T-helper 1 cell treated with Interleukin-12 subunit alpha and Interleukin-12 subunit beta and Interleukin-4 antibody, amounts not matched to agents 30 ng/mL and 1 ng/mL, for 36 hours (primary cell): ENCODE results near the gene PLEKHG5. TPM values are rescaled to one million over a fixed set of nuclear protein-coding genes. Genes with fewer than 3 reads are reported as not detected.
"Not testable (repeated sequence)": the region's sequence is repeated elsewhere in the genome, so short reads cannot be mapped to it uniquely, and the experiment has no call there.

Experiments used
- intact Hi-C: fragments of 100-400 bp; cut with micrococcal nuclease; formaldehyde crosslinking; loops from one replicate; pipeline ENCODE4 v1.15.1; 2024
- total RNA-seq: library from RNA; stranded (reverse); gene quantifications from 2 replicates; pipeline ENCODE4 v1.2.3, GENCODE V29; 2022

PLEKHG5 gene
- total RNA-seq, 1 donor from 2014 or later = 1.8 TPM

DNA sequence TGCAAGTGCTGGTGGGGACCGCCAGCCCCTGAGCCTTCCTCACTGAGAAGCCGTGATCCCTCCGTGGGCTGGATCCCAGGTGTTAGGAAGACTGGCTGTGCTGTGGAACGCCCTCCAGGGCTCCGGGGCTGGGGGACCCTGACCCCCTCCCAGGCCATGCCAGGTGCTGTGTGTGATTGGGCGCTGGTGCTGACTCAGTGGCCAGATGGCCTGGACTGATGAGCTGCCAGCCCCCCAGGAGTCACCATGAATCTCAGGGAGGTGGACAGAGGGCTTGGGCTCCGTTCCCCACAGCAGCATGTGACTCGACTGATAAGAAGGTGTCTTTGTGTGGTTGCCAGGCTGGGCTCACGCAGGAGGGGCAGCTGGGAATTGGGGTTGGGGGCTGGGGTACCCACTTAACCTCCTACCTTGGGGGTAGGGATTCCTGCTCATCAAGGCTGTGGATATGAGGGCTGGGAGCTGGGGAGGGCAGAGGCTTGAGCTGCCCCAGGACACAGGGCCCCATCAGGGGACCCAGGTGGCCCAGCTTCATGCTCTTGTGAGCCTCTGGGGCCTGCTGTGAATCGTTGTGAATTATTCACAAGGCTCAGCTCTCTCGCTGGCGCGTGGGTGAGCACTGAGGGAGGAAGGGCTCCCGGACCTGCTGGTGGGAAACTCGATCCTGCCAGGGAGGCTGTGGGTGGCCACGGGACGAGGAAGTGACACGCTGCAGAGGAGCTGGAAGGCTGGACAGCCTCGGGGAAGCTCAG is 61.6 kb downstream of the PLEKHG5 start:
- intact Hi-C loops = not testable (repeated sequence)

DNA sequence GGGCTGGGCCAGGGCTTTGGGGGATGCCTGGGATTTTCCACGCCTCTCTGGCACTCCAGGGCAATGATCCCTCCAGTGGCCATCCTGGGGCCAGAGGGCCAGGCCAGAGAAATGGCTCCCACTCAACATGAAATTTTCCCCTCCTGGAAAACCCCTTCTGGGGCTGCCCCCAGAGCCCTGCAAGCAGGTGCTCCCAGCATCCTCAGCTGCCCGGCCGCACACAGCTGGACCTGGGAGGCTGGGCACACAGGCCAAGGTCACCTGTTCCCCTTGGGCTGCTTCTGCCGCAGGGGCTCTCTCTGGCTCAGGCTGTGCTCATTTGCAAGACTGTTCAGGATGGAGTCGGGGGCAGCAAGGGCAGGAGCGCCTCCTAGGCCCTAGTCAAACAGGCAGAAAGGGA is 63.0 kb downstream of the PLEKHG5 start:
- intact Hi-C loops = not testable (repeated sequence)

DNA sequence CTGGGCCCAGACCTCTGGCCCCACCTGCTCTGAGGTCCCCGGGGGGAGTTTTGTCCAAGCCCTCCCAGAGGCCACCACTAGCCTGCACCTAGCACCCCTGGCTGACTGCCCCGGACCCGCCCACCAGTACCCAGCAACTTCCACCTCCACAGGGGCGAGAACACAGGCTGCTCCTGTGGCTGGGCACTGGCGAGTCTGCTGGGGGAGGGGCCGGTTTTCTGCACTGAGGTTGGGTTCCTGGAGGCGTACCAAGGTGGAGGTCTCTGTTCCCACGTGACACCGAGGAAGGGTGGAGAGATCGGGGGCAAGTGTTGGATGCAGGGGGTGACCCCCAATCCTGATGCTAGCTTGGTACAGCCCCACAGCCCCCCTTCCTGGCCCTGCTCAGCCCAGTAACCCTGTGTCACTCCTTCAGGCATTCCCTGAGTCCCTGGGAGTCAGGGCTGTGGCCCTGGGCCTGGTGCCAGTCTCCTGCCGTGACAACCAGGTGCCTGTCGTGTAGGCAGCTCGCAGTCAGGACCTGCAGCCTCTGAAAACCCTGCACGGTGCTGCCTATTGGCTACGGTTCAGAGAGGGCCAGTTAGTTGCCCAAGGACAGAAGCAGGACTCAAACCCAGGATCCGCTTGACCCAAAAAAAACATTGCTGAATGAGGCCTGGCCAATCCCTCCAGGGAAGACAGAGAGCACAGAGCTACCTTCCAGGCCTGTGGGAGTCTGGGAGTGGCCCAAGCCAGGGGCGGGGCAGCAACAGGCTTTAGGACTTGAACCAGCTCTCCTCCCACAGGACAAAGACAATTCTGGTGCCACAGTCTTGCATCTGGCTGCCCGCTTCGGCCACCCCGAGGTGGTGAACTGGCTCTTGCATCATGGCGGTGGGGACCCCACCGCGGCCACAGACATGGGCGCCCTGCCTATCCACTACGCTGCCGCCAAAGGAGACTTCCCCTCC is 63.8 kb downstream of the PLEKHG5 start:
- intact Hi-C loops = no loop called here

DNA sequence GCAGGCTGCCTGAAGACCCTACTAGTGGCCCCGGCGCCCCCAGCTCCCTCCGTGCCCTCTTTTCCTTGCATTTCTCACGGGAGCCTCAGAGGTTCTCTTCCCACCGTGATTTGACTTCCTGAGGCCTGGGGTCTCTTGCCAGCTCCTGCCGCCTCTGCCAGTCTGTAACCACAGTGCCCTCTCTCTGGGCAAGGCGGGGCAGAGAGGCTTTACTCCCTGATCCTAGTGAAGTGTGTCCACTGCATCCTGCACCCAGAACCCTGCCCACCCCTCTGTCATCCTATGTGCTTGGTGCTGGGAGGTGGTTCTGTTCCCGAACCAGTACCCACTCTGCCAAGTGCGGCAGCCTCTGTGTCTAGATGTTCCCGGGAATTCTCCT is 64.5 kb downstream of the PLEKHG5 start:
- intact Hi-C loops = no loop called here

DNA sequence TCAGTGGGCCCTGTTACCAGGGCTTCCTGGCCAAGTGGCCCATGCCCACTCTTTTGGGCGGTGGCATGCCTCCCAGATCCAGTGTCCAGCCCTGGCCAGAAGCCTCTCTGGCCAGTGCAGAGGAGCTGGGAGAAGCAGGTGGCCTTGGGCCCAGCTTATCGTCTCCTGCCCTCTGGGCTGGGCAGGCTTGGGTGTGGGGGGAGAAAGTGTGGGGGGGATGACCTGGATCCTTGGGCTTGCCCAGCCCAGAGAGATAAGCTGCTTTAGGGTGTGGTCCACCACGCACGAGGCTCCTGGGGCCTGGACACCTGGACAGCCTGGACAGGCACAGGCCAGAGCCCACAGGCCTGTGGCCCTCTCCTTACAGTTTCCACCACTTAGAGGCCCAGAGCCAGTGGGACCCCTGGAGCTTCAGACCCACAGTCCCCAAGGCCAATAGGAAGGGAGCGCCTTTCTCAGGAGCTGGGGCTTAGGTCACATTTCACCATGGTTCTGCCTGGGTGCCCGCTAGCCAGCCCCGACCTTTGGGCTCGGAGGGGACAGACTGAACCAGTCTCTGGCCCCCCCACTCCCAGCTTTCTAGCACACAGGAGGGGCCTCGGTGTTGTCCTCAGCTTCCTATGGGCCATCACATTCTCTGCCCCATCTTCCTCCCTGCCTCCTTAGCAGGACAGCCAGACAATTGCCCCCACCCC is 65.0 kb downstream of the PLEKHG5 start:
- intact Hi-C loops = no loop called here

DNA sequence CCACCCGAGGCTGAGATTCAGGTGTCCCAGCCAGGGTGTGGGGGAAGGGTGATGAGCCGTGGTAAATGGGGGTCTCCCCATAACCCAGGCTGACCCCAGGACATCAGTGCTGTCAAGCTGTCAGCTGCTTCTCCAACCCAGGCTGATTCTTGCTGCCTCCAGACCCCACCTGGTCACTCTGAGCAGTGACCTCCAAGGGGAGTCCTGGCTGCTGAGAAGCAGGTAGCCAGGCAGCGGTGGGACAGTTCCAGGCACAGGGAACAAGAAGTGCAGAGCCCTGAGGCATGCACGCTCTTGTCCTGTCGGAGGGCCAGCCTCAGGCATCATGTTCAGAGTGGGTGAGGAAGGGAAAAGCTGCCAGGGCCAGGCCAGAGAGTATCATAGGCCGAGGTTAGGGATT is 65.8 kb downstream of the PLEKHG5 start:
- intact Hi-C loops = no loop called here

DNA sequence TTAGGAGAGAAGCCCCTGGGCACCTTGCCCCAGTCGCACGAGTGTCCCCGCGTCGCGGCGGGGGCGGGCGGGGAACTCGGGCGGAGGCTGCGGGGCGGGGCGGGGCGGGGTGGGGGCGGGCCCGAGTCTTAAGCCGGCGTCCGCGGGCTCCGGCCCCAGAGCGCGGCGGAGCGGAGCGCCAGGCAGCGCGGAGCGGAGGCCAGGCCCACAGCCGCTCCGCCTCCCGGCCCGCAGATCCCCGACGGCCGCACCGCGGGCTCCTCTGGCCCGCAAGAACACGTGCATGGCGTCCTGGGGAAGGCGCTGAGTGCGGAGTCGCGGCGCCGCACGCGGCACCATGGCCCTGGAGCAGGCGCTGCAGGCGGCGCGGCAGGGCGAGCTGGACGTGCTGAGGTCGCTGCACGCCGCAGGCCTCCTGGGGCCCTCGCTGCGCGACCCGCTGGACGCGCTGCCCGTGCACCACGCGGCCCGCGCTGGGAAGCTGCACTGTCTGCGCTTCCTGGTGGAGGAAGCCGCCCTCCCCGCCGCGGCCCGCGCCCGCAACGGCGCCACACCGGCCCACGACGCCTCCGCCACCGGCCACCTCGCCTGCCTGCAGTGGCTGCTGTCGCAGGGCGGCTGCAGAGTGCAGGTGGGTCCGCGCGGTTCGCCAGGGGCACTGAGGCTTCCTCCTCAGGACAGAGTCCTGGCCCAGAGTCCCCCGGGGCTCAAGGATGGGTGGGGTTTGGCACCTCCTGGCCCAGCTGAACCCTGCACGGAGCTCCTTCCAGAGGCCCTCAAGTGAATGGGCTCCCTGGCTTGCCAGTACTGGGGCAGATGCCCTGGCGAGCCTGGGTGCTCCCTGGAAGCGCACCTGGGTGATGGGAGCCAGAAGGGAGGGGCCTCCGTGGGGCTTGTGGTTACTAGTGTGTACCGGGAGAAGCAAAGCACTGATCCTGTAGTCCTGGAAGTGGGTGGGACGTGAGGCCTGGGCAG is 66.6 kb downstream of the PLEKHG5 start, which contains the start of gene ESPN:
ESPN (plus strand) TSS at position 158 of the 975 bp plus-strand sequence; CDS start at position 338, 180 bp downstream.
- intact Hi-C loops = no loop called here

DNA sequence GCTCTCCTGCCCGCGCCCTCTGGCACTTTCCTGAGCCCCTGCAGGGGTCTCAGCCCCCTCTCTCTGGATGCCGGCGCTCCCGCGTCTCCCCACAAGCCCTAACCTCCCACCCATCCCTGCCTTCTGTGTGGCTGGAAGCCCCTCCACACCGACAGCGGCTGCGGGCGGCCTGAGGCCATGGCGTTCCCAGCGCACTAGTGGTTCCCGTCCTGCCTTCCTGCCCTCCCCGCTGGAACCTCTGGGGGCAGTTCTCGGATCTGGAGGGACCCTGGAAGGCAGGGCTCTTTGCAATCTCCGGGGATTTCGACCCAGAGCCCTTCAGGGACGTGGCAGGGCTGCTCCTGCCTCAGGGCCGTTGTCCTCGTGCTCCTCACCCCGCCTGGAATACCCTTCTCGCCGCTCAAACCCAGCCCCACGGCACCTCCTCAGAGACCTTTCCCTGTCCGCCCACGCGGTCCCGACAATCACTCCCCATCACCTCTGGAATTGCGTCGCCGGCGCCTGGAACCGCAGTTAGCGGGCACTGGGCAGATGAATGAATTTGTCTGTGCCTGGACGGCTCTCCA is 67.4 kb downstream of the PLEKHG5 start:
- intact Hi-C loops = loop anchor here (1.0 kb wide), 4 partner anchors 14 to 66 kb away; no protein-coding TSS in a partner anchor

DNA sequence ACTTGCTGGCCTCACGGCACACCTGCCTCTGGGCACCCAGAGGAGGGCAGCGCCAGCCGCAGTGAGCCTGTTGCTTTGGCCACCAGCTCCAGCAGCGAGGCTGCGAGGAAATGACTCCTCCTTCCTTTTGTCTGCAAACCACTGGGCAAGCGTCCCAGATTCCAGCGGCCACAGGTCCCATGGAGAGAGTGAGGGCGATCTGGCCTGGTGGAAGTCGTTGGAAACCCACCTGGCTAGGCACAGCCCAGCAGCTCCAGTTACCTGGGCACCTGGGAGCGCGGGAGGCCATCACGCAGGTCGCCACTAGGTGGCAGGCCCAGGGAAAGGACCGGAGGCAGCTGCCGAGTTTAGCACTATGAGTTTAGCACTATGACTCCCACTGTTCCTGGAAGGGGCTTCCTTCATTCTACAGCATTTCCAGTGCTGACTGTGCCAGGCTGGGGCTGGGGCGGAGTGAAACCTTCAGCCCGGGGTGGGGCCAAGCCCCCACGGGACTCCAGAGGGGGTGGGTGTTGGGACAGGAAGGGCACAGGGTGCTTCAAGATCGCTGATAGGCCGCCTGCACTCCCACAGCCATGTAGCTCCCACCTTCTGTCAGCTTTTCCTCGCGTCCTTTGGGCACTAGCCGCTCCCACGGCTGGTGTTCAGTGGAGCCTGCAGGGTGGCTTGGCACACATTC is 68.0 kb downstream of the PLEKHG5 start:
- intact Hi-C loops = loop anchor here (1.0 kb wide), 4 partner anchors 15 to 67 kb away; no protein-coding TSS in a partner anchor

DNA sequence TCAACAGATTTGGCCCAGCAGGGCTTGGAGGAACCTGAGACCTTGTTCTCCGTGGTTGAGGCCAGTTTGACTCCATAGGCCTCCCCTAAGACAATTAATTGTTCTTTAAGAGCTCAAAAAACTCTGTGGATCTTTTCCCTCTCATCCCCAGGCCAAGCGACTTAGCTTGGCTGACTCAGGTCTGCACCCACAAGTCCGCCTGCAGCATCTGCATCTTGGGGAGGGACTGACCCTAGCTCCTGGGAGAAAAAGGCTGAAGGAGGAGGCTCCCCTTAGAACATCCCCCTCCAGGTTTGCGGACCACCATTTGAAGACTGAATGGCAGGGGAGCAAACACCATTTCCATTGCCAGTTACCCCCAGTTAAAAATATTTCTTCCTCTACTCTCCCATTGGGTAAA is 70.2 kb downstream of the PLEKHG5 start:
- intact Hi-C loops = loop anchor here (2.0 kb wide), 1 partner anchor 28 kb away; the partner anchor contains the start of gene ACOT7

DNA sequence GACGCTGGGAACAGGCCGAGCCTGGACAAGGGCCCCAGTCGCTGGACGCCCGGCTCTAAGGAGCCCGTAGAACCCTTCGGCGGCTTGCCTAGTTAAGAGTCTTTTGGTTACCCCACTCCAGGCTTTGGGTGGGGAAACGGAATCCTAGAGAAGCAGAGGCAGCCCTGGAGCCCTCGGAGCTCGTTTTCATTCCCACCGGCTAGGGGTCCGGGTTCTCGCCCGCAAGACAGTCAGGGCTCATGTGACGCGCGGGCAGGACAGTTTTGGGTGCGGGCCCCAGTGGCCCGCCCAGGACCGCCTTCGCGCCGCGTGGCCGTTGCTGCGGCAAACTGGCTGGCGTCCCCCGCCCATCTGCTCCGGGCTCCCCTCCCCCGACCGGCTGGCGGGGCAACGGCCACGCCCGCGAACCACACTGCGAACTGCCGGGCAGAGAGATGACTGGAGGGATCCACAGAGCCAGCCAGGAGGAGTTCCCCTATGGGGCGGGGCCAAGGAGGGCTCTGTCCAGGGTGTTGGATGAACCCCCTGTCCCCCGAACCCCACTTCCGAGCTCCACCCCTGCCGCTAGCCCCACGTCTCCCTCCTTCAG is 70.9 kb downstream of the PLEKHG5 start:
- intact Hi-C loops = loop anchor here (2.0 kb wide), 1 partner anchor 28 kb away; the partner anchor contains the start of gene ACOT7

DNA sequence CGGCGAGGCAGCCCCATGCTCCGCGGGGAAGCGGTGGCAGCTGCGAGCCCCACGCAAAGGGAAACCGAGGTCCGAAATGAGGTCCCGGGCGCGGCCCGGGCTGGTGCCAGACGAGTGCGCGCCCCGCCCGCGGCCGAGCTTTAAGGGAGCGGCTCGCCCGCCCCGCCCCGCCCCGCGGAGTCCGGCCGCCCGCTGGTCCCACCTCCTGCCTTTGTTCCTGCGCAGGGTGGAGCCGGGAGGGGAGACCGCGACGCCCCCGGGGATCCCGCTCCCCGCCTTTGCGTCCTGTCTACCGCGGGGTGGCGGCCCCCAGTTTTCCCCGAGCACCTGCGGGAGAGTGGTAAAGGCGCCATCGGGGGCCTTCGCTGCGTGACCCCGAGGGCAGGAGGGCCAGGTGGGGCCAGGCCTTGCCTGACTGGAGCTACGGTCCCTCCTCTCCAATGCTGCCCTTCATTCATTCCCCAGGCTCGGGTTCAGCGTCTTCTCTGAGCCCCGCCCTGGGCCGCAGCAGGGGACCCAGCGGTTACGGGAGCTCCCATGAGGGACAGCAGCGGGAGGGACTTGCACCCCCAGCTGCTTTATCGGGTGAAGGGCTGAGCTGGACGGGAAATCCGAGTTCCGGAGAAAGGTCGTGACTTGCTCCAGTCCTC is 71.5 kb downstream of the PLEKHG5 start, which contains the start of gene HES2:
HES2 (minus strand) TSS at position 116 of the 650 bp plus-strand sequence; CDS start at position 17, 99 bp downstream.
- intact Hi-C loops = loop anchor here (1.0 to 2.0 kb wide), 3 partner anchors 20 to 40 kb away; partner anchors contain the start of gene ACOT7

DNA sequence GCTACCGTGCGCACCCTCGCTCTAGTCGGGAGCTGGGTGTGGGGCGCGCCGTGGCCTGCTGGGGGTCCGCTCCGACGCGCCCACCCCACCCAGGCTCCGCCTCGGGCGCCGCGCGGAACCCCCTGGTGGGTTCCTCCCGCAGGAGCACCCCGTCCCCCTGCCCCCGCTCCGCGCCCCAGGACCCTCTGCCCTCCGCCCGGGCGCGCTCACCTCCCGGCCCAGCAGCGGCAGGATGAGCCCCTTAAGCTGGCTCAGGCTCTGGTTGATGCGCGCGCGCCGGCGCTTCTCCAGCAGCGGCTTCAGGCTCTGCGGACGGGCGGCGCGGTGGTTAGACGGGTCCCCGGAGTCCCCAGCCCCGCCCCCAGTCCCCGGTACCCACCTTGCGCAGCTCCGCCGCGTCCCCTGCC is 72.1 kb downstream of the PLEKHG5 start:
- intact Hi-C loops = loop anchor here (1.0 kb wide), 2 partner anchors 21 to 41 kb away; no protein-coding TSS in a partner anchor

DNA sequence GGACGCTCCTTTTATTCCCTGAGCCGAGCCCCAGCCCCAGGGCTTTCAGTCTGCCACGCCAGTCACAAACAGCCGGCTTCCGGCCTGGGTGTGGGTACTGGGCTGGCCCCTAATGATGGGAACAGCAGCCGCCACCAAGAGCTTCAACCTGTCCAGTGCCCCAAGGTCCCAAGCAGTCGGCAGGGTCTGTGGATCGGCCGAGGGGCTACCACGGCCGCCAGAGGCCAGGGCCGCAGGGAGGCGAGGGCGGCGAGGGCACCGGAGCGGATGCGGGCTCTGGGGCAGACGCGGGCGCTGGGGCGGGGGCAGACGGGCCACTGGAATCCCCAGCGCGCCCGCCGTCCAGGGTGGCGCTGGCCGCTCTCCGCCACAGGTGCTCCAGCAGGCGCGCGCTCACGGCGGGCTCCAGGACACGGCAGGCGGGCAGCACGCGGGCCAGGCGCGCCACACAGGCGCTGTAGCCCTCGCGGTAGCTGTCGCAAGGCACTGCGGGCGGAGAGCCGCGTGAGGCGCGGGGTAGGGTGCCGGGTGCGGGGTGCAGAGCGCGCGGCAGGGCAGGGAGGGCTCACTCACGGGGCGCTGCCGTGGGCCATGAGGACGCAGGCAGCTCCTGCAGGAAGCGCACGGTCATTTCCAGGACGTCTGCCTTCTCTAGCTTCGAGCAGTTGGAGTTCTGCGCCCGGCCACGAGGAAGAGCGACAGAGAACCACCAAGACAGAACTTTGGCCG is 72.6 kb downstream of the PLEKHG5 start:
- intact Hi-C loops = loop anchor here (1.0 kb wide), 2 partner anchors 21 to 41 kb away; no protein-coding TSS in a partner anchor

DNA sequence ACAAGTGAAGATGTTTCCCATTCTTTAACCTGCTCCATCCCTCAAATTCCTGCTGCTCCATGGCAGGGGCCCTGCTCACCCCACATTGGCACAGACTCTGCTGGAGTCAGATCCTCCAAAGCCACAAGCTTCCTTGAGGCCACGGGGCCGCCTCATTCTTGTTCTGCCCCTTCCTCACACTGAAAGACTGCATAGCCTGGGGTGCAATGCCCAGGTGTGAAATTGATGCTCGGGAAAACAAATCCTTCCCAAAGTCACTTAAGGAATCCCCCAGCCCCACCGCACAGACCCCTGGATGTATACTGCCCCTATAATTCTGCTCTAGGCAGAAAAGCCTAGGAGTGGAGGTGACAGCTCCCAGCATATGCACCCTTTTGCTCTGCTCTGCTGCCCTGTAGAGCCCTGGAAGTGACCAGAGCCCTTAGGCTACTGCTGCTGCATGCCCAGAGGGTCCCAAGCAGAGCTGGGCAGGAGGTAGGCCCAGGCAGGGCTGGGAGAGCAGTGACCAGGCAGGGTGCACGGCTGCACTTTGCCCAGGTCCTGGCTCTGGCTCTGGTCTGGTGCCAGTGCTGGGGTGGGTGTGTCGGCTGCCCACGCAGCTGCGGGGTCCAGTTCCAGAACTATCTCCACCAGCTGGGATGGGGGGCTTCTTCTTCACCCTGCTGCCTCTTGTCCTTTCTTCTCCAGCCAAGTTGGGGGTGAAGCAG is 73.4 kb downstream of the PLEKHG5 start:
- intact Hi-C loops = no loop called here
